Measurements from ENCODE around the gene EPN2.
"Not testable (repeated sequence)": the region's sequence is repeated elsewhere in the genome, so short reads cannot be mapped to it uniquely, and the experiment has no call there.

The EPN2 gene

DNA sequence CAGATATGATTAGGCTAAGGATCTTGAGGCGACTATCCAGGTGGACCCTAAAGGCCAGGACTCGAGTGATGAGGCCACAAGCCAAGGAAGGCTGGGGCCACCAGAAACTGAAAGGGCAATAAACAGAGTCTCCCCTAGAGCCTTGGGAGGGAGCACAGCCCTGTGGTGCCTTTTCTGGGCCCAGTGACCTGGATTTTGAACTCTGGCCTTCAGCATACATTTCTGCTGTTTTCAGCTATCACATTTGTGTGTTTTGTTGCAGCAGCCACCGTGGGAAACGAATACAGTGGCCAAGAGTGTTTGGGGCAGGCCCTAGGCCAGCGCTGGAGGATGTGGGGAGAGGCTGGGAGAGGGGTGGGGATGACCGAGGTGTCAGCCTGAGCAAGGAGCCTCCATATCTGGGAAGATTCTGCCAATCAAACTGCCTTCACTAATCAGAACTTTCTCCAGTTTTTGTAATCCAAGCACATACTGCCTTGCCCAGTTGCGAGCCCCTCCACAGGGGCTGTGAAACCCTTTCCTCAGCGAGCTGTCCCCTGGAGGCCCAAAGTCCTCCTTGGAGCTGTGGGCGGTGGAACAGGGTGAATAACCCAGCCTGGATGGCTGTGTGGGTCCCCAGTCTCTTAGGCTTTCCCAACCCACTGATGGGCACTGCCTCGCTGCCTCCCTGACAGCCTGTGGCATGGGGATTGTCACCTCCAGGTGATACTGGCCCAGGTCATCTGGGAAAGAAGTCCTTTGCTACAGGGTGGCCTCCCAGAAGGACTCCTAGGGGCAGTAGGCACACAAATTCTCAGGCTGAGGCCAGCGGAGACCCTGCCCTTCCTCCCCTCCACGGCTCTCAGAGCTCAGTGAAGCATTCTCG is 108.6 kb downstream of the EPN2 start:
- H3K4me3 ChIP-seq (ENCODE audit: low read length) = no peak overlapping the region
- no peak for DNase-seq (ENCODE audit: low read depth)
- TF ChIP-seq CTCF (conservative IDR thresholded peaks at IDR 0.05; ENCODE audit: low read depth, low read length) = no peak

GRCh38 chr17:19346351-19347255 is 109.4 kb downstream of the EPN2 start:
- no peak overlapping the region for H3K4me3 ChIP-seq (ENCODE audit: low read length)
- DNase-seq (ENCODE audit: low read depth) = no peak
- TF ChIP-seq CTCF (conservative IDR thresholded peaks at IDR 0.05; ENCODE audit: low read depth, low read length) = no peak

- TF ChIP-seq CTCF (conservative IDR thresholded peaks at IDR 0.05; ENCODE audit: low read depth, low read length) = no peak
- no peak for DNase-seq (ENCODE audit: low read depth)
- H3K4me3 ChIP-seq (ENCODE audit: low read length) = no peak overlapping the region
These were observed 110.3 kb downstream of the EPN2 start for GRCh38 chr17:19347323-19348080.

DNA sequence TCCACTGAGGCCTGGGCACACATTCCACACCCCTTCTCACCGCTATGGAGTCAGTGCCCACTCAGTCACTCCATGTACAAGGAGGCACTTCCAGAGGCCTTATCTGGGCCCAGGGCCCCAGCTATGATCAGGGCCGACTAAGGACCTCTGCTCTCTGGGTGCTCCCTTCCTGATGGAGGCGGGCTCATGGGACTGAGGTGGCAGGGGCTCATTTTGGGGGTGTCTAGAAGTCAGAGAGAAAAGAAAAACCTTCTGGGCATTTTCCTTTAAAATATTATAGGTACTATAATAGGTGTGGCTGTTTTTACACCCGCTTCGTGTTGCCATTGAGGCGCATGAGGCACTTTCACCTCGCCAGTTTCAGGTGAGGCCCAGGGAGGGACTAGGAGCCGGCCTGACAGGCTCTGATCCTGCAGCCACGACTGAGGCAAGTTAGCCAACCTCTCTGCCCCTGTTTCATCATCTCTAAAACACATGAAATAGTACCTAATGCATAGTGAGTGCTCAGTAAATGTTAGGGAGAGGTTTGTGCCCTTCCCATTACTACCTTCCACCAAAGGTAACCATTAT is 111.0 kb downstream of the EPN2 start:
- no peak overlapping the region for H3K4me3 ChIP-seq (ENCODE audit: low read length)
- TF ChIP-seq CTCF (conservative IDR thresholded peaks at IDR 0.05; ENCODE audit: low read depth, low read length) = no peak
- no peak for DNase-seq (ENCODE audit: low read depth)

DNA sequence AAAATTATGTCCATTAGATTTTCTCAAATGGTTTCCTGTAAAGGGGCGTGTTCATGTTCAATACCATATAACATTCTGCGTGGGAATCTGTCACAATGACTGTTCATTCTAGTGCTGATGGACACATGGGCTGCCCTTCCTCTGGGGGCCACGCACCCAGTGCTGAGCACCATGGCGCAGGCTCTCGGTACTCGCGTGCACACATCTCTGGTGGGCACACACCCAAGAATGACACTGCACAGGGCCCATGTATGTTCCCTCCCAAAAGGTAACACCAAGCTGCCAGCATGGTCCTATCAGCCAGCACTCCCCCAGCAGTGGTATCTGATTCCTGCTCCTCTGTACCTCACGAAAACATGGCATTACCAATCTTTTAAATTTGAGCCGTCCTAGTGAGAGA is 111.6 kb downstream of the EPN2 start:
- no peak for TF ChIP-seq CTCF (conservative IDR thresholded peaks at IDR 0.05; ENCODE audit: low read depth, low read length)
- DNase-seq (ENCODE audit: low read depth) = no peak
- no peak overlapping the region for H3K4me3 ChIP-seq (ENCODE audit: low read length)

GRCh38 chr17:19353401-19353800 is 116.2 kb downstream of the EPN2 start:
- not testable (repeated sequence) for H3K4me3 ChIP-seq (ENCODE audit: low read length); DNase-seq (ENCODE audit: low read depth)

GRCh38 chr17:19354748-19355147 is 117.6 kb downstream of the EPN2 start:
- TF ChIP-seq CTCF (conservative IDR thresholded peaks at IDR 0.05; ENCODE audit: low read depth, low read length) = no peak
- no peak for DNase-seq (ENCODE audit: low read depth)

More at GRCh38 chr17:19354748-19355147, 117.6 kb downstream of the EPN2 start:
- H3K4me3 ChIP-seq (ENCODE audit: low read length) = no peak overlapping the region
